Activated CD8-positive, alpha-beta memory T cell treated with anti-CD3 and anti-CD28 coated beads for 48 hours (primary cell): ENCODE measurements around the gene RBFOX2.
"Not testable (repeated sequence)": the region's sequence is repeated elsewhere in the genome, so short reads cannot be mapped to it uniquely, and the experiment has no call there.

Source experiments
- DNase-seq, 3 experiments: peaks; one replicate each; pipeline ENCODE4 v3.0.0-alpha.2; 2020; ENCODE audit warnings: low read depth in 2 of 3, low spot score in 2 of 3

RBFOX2 gene

GRCh38 chr22:35742342-35743100 lies 286.1 kb downstream of the RBFOX2 start:
- no peak for DNase-seq

DNA sequence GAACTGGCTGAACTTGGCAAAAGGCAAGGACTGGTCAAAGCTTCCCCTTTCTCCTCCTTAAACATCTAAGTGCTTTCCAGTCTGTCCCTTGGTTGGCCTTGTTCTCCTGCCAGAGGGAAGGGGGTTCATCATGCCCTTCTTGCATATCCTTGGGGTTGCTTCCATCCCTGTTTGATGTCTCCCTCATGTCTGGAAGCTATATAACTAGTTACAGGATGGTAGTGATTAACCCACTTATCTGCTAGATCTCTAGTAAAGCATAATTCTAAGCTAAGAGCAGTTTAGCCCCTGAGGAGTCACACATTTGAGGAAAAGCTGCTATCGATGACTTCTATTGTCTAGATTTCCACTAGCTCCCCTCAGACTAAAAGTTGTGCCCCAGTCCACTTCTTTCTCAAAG lies 288.0 kb downstream of the RBFOX2 start:
- no peak for DNase-seq

- DNase-seq: no peak
Measured at GRCh38 chr22:35739931-35740380, 288.7 kb downstream of the RBFOX2 start.

DNA sequence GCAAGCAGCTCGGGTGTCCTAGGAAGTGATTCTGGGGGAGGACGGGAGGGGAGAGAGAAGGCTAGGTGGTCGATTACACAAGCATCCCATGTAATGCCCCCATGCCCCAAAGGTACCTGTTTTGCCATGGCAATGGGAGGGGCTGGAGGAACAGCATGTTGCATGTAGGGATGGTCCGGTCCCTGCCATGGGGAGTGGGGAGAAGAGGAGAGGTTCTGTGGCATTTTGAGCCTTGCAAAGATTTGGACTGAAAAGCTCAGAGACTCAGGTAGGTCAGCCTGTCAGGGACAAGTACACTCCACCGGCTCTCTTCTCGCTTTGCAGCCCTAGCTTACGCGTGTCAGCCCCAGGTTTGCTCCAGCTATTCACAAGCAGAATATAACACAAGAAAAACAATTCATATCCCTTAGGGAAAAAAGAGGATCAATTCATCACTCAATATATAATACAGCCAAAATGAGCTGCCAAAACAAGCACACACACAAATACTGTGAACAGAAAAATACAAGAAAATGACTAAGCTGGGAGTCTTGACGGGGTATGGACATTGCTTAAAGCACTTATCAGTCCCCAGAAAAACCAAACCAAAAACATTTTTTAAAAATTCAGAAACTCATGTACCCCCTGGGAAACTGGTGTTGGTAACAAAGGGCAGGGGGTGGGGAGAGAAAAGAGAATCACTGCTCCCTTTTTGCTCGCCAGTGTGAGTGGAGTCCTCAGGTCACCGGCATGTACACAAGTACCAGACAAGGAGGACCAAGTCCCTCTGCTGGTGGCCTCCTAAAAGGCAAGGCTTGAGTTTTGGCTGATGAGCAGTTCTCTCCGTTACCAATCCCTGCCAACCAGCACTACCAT lies 289.3 kb downstream of the RBFOX2 start:
- no peak for DNase-seq

GRCh38 chr22:35737886-35738285 lies 290.7 kb downstream of the RBFOX2 start:
- DNase-seq: not testable (repeated sequence)

- DNase-seq: no peak
Measured at GRCh38 chr22:35736701-35737100, 291.9 kb downstream of the RBFOX2 start.

DNA sequence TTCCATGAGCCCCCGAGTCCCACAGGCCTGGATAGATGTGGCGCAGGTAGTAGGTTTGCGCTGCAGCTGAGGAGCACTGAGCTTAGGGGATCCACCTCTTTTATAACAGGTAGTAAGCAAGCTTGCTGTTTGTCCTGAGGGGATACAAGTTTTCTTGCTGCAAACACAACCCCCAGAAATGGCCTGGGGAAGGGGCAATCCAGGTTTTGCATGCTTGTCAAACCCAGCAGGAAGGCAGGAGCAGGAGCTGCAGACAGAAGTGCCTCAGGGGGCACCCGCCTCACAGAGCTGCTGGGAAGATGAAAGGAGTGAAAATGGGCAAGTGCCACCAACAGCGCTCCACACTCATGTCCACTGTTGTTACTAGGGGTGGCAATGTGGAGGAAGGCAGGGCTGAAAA lies 292.5 kb downstream of the RBFOX2 start:
- no peak for DNase-seq

DNA sequence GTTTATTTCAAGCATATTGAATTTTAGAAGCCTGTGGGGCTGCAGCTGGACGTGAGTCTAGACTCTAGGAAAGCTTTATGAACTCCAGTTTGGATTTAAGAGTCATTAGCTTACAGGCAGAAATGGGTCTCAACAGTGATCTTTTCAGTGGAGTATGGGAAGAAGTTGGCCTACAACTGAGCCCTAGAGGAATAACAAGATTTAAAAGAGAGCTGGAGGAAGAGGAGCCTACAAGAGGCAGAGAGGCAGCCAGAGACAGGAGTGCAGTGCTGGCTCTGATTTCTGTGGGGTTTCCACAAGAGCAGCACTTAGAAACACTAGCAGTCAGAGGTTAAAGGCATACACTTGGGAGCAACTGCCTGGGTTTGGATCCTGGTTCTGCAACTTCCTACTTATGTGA lies 293.1 kb downstream of the RBFOX2 start:
- DNase-seq: no peak

- no peak for DNase-seq
Measured at GRCh38 chr22:35734517-35734827, 294.2 kb downstream of the RBFOX2 start.

GRCh38 chr22:35733791-35734516 lies 294.7 kb downstream of the RBFOX2 start:
- DNase-seq: no peak

- DNase-seq: no peak
Measured at GRCh38 chr22:35733036-35733435, 295.6 kb downstream of the RBFOX2 start.

DNA sequence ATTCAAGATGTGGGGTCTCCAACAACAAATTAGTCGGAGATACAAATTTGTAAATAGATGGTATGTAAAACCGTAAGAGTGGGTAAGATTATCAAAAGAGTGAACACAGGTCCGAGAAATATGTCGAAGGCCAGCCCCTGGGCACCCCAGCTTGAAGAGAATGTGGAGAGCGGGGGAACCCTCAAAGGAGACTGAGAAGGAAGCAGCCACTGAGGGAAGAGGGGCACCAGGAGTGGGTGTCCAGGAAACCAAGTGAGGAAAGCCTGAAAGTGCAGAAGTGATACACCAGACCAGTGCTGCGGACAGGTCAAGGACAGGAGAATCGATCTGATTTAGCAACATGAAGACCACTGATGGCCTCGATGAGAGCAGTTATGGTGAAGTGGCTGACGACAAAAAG lies 296.5 kb downstream of the RBFOX2 start:
- DNase-seq: no peak

GRCh38 chr22:35731321-35731720 lies 297.3 kb downstream of the RBFOX2 start:
- DNase-seq: no peak

DNA sequence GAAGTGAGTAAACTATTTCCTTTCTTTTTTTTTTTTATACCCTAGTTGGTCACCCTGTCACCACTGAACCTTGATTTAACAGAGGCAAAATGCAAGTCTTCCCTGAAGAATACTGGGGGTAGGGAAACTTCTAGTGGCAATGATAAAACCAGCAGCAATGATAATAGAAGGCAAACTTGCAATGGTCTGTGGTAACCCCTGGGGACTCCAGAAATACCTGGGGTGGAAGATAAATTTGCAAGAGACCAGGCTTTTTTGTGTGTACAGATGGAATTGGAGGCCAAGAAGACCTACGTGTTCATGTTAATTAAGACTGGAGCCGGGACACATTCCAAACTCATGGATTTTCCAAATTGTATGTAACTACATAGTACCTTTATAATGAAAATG lies 299.3 kb downstream of the RBFOX2 start:
- no peak for DNase-seq

GRCh38 chr22:35728639-35729308 lies 299.9 kb downstream of the RBFOX2 start:
- no peak for DNase-seq

GRCh38 chr22:35727436-35727835 lies 301.2 kb downstream of the RBFOX2 start:
- no peak for DNase-seq

DNA sequence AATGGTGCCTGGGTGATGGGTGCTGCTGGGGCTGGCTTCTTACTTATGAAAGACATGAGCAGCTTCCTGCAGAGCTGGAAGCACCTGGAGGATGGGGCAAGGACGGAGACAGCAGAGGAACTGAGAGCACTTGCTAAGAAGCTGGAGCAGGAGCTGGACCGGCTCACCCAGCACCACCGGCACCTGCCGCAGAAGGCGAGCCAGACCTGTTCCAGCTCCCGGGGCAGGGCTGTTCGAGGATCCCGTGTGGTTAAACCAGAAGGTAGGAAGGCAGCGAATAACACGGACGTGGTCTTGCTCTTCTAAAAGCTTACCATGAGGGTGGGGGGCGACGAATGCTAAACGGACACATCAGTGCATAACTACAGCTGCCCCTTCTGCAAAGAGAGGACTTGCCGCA lies 301.7 kb downstream of the RBFOX2 start:
- DNase-seq: no peak

DNA sequence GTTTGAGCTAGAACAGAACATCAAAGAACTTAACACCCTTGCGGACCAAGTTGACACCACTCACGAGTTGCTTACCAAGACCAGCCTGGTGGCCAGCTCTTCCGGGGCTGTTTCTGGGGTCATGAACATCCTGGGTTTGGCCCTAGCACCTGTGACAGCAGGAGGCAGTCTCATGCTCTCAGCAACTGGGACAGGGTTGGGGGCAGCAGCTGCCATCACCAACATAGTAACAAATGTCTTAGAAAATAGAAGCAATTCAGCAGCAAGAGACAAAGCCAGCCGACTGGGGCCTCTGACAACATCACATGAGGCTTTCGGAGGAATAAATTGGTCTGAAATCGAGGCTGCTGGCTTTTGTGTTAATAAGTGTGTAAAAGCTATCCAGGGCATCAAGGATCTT lies 302.2 kb downstream of the RBFOX2 start:
- no peak for DNase-seq

GRCh38 chr22:35725521-35725920 lies 303.1 kb downstream of the RBFOX2 start:
- DNase-seq: no peak

GRCh38 chr22:35721960-35722359 lies 306.7 kb downstream of the RBFOX2 start:
- no peak for DNase-seq

DNA sequence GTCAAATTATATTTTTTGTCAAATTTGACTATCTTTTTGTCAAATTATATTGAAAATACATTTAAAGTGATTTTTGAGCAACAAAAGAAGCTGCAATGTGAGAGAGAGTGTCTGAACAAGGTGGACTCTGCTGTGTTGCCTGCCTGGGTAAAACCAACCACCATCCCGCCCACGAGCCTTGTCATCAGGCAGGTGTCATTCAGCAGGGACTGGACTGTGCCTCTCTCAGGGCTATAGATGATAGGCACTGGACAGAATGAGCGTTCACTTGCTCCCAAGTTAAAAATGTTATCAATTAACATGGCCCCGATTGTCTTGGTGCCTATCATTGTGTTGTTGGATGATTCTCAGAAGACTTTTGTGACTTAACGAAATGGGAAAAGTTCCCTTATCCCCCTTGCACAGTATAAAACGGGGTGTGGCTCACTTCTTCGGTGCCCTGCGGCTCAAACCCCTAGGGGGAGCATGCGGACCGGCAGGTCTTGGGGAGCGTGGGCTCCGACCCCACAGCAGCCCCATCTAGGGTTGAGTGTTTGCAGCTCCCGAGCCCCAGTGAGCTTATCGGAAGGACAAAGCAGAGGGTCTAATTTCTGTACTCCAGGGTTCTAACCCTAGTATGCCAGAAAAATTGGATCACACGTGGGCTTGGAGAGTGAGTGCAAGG lies 309.3 kb downstream of the RBFOX2 start:
- no peak for DNase-seq
